GM23248 (cell line): Measurements from ENCODE around the gene PDCD4. TPM values are rescaled to one million over a fixed set of nuclear protein-coding genes. Genes with fewer than 3 reads are reported as not detected.

Experiments
- DNase-seq: peaks from one replicate; pipeline ENCODE4 v3.0.0-alpha.2; 2015
- H2AFZ ChIP-seq: fragments of 200-600 bp; sonication (generic); 2 replicates; pipeline ENCODE4 v1.6.1; 2016; ENCODE audit warnings: antibody characterized with exemption
- H3F3A ChIP-seq: fragments of 200-600 bp; sonication (generic); 2 replicates; pipeline ENCODE4 v1.6.1; 2016; ENCODE audit warnings: mild to moderate bottlenecking, antibody characterized with exemption, mixed run types; ENCODE audit not compliant: insufficient read depth
- H3K27ac ChIP-seq: fragments of 200-600 bp; sonication (generic); 2 replicates; pipeline ENCODE4 v1.5.1; 2016; ENCODE audit warnings: mild to moderate bottlenecking
- H3K27me3 ChIP-seq: fragments of 200-600 bp; sonication (generic); replicated peaks from 2 replicates; pipeline ENCODE4 v1.6.1; 2016; ENCODE audit warnings: mild to moderate bottlenecking; ENCODE audit not compliant: insufficient read depth
- H3K36me3 ChIP-seq: fragments of 200-600 bp; sonication (generic); 2 replicates; pipeline ENCODE4 v1.6.1; 2016; ENCODE audit warnings: low read depth, mild to moderate bottlenecking
- H3K4me1 ChIP-seq: fragments of 200-600 bp; sonication (generic); 2 replicates; pipeline ENCODE4 v1.6.1; 2016; ENCODE audit warnings: mild to moderate bottlenecking; ENCODE audit not compliant: insufficient read depth
- H3K4me2 ChIP-seq: fragments of 200-600 bp; sonication (generic); one replicate; pipeline ENCODE4 v1.6.1; 2016; ENCODE audit warnings: mild to moderate bottlenecking; ENCODE audit not compliant: unreplicated experiment
- H3K4me3 ChIP-seq: fragments of 200-600 bp; sonication (generic); 2 replicates; pipeline ENCODE4 v1.5.1; 2016; ENCODE audit warnings: mild to moderate bottlenecking
- H3K79me2 ChIP-seq: fragments of 200-600 bp; sonication (generic); 2 replicates; pipeline ENCODE4 v1.6.1; 2016; ENCODE audit warnings: mild to moderate bottlenecking; ENCODE audit not compliant: insufficient read depth
- H3K9ac ChIP-seq: fragments of 200-600 bp; sonication (generic); 2 replicates; pipeline ENCODE4 v1.6.1; 2016; ENCODE audit warnings: mild to moderate bottlenecking
- H3K9me2 ChIP-seq: fragments of 200-600 bp; sonication (generic); 2 replicates; pipeline ENCODE4 v1.6.1; 2016; ENCODE audit warnings: mixed run types, mild to moderate bottlenecking, moderate library complexity; ENCODE audit not compliant: insufficient read depth
- H3K9me3 ChIP-seq: fragments of 200-600 bp; sonication (generic); one replicate; pipeline ENCODE4 v1.6.1; 2017; ENCODE audit warnings: low read depth
- H4K20me1 ChIP-seq: fragments of 200-600 bp; sonication (generic); 2 replicates; pipeline ENCODE4 v1.6.0; 2016; ENCODE audit not compliant: insufficient read depth
- EZH2 ChIP-seq: fragments of 200-600 bp; sonication (generic); IDR thresholded peaks from 2 replicates; pipeline ENCODE4 v1.6.1; 2018; ENCODE audit warnings: antibody characterized with exemption, mild to moderate bottlenecking; ENCODE audit not compliant: insufficient read depth, poor library complexity, severe bottlenecking
- EZH2phosphoT487 ChIP-seq: fragments of 200-600 bp; sonication (generic); IDR thresholded peaks from 2 replicates; pipeline ENCODE4 v1.6.1; 2018; ENCODE audit warnings: antibody characterized with exemption, moderate library complexity, mild to moderate bottlenecking, low read depth; ENCODE audit not compliant: insufficient read depth
- WGBS, 2 experiments: methylation state at CpG; one replicate each; pipeline ENCODE4 v1.1.6; 2015 to 2017; ENCODE audit warnings: low lambda C conversion rate in 2 of 2, low coverage in 1 of 2; ENCODE audit errors: missing lambda C conversion rate in 2 of 2; 5-methylcytosine and 5-hydroxymethylcytosine counted together
- in situ Hi-C: fragments of 300-500 bp; cut with MboI; formaldehyde crosslinking; loops from 2 replicates; pipeline ENCODE4 v1.15.0; 2020
- polyA plus RNA-seq: library from polyadenylated mRNA; unstranded; fragments of >200 nt; fragmentation: Nextera tagmentation; extraction: Ambion mirVana; gene quantifications from 2 replicates; pipeline ENCODE4 v1.2.1, GENCODE V29; 2016
- total RNA-seq: library from RNA; depleted of rRNA; stranded (reverse); fragments of >200 nt; shearing (Covaris generic); gene quantifications from 2 replicates; pipeline ENCODE4 v1.2.3, GENCODE V29; 2014; rRNA removed

PDCD4 gene
- total and polyA plus RNA-seq, 2 experiments from 2014 or later = 49.9 to 175 TPM

- DNase-seq = peak; percentile 34
- in situ Hi-C loops = no loop called here
Observed at GRCh38 chr10:110947061-110947595, 75.4 kb downstream of the PDCD4 start.

More at GRCh38 chr10:110947061-110947595, 75.4 kb downstream of the PDCD4 start:
- Histone ChIP-seq H3F3A (peaks cover 29% of the 10 kb centered on the region), H3K4me1 (peaks cover 34% of the 10 kb centered on the region), H3K27ac (no peak overlapping the region), H3K9me3 (no peaks in the 10 kb centered on the region), H3K9me2 (0 out of 2 replicates have a peak, but pooled peaks cover 2% of the 10 kb centered on the region), H3K27me3 (no peaks in the 10 kb centered on the region), H2AFZ (no peak overlapping the region), H3K9ac (no peak overlapping the region), H3K4me2 (no peak overlapping the region), H3K79me2 (peaks cover 100% of the 10 kb centered on the region), H3K36me3 (peaks cover 31% of the 10 kb centered on the region), H3K4me3 (no peak overlapping the region), H4K20me1 (peaks cover 23% of the 10 kb centered on the region; the same call in 1 of the 2 replicates)
- WGBS, 2 experiments = 72 to 73% methylated on average over 4 of the region's 4 CpGs
- TF ChIP-seq EZH2phosphoT487 (no peak), EZH2 (no peak)

Other genes starting within 250 kb of the PDCD4 start
- 0.13 TPM in 1 of 2 replicates, not detected in the other for gene RBM20, start 227.6 kb upstream of the PDCD4 start, total RNA-seq
- not detected in 2 replicates for gene RBM20, start 227.6 kb upstream of the PDCD4 start, polyA plus RNA-seq
- gene BBIP1, start 47.3 kb downstream of the PDCD4 start, total RNA-seq = 17.3 and 29.8 TPM in 2 replicates
- gene BBIP1, start 47.3 kb downstream of the PDCD4 start, polyA plus RNA-seq = 43.7 and 44.4 TPM in 2 replicates
- gene SHOC2, start 47.7 kb downstream of the PDCD4 start, total RNA-seq = 64.6 and 65.3 TPM in 2 replicates
- gene SHOC2, start 47.7 kb downstream of the PDCD4 start, polyA plus RNA-seq = 67.7 and 68.0 TPM in 2 replicates
- 74.8 and 77.1 TPM in 2 replicates for gene ADRA2A, start 205.1 kb downstream of the PDCD4 start, total RNA-seq
- 18.9 and 20.2 TPM in 2 replicates for gene ADRA2A, start 205.1 kb downstream of the PDCD4 start, polyA plus RNA-seq